Esophagus muscularis mucosa (tissue), 3 donors: ENCODE results near the gene ABCB1.

Source experiments
- POLR2A ChIP-seq: fragments of 450-650 bp; IDR thresholded peaks from one replicate; pipeline ENCODE4 v1.6.1; 2017; ENCODE audit warnings: antibody characterized with exemption, moderate library complexity, mild to moderate bottlenecking, low read depth
- POLR2AphosphoS5 ChIP-seq, 2 donors: sonication (generic); formaldehyde crosslinking; IDR thresholded peaks; one replicate each; pipeline ENCODE4 v1.6.1; 2017; ENCODE audit warnings: antibody characterized with exemption in 2 of 2
- TF ChIP-seq, protein P1 (sequence below), 3 experiments: fragments of 200-600 bp in 2 of 3; fragments of 450-650 bp in 1 of 3; sonication (generic) in 2 of 3; IDR thresholded peaks; one replicate each; pipeline ENCODE4 v1.5.1; 2017 to 2019; ENCODE audit warnings: antibody characterized with exemption in 3 of 3, mild to moderate bottlenecking in 2 of 3, moderate library complexity in 1 of 3

DNA sequence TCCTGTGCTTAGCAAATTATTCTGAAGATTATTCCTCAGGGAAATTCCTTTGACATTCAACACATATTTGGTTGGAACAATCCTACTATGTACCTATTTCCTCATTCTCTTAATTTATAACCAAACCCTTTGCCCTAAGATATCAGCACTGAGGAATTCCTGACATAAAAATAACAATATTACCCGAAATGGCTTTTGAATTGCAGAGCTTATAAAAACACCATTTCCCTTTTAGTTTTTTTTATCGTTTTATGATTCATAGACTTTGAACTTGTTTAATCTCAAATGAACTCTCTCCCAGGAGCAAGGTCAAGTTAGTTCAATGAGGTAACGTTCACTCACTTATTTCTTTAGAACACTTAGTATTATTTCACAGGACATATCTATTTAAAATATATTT is 7.7 kb upstream of the ABCB1 start:
- TF ChIP-seq, protein P1, sequence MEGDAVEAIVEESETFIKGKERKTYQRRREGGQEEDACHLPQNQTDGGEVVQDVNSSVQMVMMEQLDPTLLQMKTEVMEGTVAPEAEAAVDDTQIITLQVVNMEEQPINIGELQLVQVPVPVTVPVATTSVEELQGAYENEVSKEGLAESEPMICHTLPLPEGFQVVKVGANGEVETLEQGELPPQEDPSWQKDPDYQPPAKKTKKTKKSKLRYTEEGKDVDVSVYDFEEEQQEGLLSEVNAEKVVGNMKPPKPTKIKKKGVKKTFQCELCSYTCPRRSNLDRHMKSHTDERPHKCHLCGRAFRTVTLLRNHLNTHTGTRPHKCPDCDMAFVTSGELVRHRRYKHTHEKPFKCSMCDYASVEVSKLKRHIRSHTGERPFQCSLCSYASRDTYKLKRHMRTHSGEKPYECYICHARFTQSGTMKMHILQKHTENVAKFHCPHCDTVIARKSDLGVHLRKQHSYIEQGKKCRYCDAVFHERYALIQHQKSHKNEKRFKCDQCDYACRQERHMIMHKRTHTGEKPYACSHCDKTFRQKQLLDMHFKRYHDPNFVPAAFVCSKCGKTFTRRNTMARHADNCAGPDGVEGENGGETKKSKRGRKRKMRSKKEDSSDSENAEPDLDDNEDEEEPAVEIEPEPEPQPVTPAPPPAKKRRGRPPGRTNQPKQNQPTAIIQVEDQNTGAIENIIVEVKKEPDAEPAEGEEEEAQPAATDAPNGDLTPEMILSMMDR (IDR thresholded peaks at IDR 0.05): no peak
- TF ChIP-seq POLR2AphosphoS5 (IDR thresholded peaks at IDR 0.05) (no peak), POLR2A (no peak)
